HG03103 (cell line): ENCODE data around the gene CAPN14.
A peak's percentile ranks its signal among the peaks of the same experiment; 100 is the strongest.

ENCODE experiments used
- ATAC-seq: cut with Tn5 transposase; IDR thresholded peaks from one replicate; pipeline ENCODE4 v1.9.1; 2021; ENCODE audit warnings: low read depth; ENCODE audit not compliant: unreplicated experiment

The CAPN14 gene, protein sequence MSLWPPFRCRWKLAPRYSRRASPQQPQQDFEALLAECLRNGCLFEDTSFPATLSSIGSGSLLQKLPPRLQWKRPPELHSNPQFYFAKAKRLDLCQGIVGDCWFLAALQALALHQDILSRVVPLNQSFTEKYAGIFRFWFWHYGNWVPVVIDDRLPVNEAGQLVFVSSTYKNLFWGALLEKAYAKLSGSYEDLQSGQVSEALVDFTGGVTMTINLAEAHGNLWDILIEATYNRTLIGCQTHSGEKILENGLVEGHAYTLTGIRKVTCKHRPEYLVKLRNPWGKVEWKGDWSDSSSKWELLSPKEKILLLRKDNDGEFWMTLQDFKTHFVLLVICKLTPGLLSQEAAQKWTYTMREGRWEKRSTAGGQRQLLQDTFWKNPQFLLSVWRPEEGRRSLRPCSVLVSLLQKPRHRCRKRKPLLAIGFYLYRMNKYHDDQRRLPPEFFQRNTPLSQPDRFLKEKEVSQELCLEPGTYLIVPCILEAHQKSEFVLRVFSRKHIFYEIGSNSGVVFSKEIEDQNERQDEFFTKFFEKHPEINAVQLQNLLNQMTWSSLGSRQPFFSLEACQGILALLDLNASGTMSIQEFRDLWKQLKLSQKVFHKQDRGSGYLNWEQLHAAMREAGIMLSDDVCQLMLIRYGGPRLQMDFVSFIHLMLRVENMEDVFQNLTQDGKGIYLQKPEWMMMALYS

DNA sequence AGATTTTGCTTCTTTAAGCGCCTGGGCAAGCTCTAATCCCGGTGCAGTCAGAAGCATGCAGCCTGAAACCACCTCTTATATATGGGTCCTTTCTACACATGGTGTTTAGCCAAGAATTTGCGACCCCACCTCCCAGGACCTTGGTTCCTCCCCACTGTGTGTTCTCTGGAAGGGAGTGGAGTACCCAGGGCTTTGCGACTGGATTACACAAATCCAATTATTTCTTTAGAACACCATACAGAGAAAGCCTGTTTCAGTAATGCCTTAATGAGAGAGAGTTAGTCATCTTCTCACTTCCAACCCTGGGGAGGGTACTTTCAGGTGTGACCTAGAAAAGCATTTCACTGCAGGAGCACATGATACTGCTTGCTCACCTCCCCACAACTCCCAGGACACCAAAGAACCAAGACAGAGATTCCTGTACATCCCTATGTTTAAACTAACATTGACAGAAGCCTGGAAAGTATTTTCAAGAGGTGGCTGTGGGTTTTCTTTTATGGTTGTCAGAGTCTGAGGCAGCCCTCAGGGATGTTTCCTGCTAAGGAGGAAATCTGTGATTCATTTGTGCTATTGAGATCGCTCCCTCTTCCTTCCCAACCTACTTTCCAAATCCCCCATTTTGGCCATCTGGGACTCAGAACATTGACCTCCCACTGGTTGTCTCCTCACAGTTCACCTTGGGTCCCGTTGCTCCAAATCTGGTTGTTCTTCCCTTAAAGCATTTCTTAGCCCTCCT, at the start of gene CAPN14:
CAPN14 (minus strand) TSS at position 51 of the 736 bp plus-strand sequence. CDS start 12,068 bp downstream, outside the sequence.
- no peak for ATAC-seq

DNA sequence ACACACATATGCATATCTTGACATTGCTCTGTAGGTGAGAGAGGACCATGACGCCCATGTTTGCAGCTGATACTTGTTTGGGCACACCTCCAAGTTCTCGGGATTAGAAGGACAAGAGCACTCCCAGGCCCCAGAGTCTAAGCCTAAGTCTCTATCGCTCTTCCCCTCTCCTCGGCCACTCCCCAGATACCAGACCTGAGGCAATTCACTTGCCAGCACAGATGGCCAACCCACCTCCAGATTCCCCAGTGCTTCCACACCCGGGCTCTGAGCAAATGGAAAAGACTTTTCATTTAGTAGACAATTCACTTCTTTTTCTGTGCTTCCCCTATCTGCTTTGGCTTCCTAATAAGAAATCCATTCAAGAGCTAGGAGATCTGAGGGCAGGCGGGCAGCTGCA, 49.5 kb upstream of the CAPN14 start:
- ATAC-seq, result no peak

DNA sequence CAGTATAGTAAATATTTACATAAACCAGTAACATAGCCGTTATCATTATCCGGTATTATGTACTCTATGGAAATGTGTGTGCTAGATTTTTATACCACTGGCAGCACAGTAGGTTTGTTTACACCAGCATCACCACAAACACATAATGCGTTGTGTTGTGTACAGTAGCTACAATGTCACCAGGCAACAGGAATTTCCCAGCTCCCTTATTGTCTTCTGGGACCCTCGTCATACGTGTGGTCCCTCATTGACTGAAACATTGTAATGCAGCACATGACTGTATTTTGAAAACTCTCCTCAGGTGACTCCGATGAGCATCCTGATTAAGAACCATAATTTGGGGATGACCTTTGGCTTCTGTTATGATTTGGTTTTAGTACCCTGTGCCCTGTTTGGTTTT, 47.9 kb upstream of the CAPN14 start:
- no peak for ATAC-seq

- ATAC-seq, result no peak
These were observed 46.4 kb upstream of the CAPN14 start for GRCh38 chr2:31263636-31264190.

DNA sequence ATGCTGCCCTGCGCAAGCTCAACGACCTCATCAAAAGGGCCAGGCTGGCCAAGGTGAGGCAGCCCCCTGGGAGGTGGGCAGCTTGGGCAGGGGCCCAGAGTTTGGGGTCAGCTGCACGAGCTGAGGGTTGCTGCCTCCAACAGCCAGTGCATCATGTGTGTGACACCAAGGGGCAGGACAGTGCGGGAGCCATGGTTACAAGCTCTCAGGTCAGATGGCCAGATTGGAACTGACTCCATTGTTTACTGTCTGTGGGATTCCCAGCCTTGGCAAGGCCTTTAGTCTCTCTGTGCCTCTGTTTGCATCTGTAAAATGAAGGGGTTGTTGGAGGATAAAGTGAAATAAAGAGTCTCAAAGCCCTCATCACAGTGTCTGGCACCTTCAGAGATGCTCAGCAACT, 43.6 kb upstream of the CAPN14 start:
- no peak for ATAC-seq

GRCh38 chr2:31259075-31259474, 41.8 kb upstream of the CAPN14 start:
- no peak for ATAC-seq

- ATAC-seq, result no peak
These were observed 41.0 kb upstream of the CAPN14 start for GRCh38 chr2:31258351-31258750.

DNA sequence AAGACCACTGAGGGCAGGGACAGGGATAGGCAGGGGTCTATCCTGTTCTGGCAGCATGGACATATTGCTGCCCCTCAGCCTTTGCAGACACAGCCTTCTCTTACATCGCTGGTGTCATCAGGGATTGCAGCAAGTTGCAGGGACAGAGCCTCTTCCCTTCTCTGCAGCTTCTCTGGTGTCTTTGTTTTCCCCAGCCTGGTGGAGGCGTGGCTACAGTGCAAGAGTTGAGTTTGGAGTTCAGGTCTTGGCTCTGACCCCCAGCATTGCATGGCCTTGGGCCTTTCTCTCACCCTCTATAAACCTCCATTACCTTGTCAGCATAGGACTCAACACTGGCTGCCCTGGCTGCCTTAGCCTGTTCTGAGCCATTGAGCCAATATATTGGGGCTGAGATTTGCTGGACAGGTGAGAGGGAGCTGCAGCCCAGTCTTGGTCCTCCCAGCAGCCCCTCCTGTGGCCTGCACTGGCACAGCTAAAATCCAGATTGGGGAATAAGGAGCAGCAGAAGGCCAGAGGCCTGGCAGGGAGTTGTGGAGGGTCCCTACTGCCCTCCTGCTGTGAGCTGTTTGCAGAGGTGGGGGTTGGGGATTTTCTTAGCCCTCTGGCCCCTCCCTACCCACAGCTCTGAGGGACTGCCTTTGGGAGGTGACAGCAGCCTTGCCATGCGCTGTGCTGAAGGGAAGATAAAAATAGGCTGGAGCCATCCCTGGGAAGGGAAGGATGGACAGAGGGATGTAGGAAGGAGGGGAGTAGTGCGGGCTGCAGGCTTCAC, 39.5 kb upstream of the CAPN14 start:
- peak; percentile 1 for ATAC-seq

GRCh38 chr2:31255911-31256571, 38.7 kb upstream of the CAPN14 start:
- ATAC-seq, result peak; percentile 52

DNA sequence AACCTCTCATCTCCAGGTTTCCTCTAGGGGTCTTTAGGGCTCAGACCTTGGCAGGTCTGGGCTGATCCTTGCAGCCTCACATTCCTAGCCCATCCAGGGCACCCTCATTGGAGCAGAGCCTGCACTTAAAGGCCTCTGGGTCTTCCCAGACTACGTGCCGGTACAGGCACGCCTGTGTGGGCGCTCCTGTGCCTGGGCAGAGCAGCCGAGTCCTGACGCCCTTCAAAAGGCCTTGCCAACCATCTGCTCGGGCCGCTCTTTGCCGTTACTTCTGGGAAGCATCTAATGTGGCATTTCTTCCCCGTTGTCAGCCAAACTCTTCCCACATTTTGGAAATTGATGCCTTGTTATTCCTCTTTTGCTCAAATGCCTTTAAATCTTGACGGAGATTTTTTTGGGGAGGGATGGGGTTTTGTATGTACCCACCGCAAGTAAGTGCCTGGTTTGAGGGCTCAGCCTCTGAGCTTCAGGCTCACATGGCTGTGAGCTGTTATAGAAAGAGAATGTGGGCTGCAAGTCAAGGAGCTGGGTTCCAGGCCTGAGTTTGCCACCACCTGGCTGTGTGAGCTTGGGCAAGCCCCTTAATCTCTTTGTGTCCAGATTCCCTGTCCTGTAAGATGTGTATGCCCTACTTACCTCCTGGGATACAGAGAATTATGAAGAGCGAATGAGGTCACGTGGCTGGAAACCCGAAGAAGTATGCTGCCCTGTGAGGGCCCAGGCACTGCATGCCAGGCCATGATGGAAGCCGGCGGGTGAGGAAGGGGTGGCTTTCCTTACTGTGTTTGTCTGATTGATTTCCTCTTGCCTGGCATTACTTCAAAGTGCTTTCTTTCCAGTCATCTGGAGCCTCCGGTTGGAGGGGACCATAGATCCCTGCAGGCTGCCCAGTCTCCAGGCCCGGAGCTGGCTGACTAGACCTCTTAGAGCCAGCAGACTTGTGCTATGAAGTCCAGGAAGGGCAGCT, 37.2 kb upstream of the CAPN14 start:
- ATAC-seq, result no peak

GRCh38 chr2:31253356-31254131, 36.2 kb upstream of the CAPN14 start:
- no peak for ATAC-seq

DNA sequence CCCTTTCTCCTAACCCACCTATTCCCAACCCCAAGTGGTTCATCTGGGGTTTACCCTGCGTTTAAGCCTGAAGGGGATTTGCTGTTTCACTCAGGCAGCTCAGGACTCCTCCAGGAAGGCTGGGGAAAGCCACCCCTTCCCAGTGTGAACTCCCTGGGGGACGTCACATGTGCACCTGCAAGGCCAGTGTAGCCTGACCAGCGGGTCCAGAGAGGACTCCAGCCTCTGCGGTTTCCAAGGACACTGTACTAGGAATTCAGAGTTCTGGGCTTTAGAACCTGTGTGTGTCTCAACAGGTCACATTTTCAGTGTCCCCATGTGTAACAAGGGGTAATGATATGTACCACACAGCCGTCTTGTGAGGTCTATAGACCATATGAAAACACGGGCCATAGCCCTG, 34.5 kb upstream of the CAPN14 start:
- no peak for ATAC-seq

DNA sequence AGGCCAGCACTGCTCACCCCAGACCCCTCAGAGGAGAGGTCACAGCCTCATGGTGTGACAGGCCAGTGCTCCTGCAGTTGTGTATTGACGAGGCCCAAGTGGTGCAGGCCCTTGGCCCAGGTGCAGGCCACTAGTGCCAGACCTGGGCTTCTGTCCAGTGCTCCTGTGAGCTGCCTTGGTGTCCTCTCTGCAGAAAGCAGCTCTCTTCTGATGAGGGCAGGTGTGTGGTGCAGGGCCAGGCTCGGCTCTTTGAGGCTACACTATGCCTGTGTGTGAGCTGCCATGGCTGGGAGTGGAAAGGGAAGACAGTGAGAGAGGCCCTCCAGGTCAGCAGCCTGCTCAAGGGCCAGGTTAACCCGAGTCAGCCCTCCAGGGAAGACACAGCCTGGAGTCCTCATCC, 33.7 kb upstream of the CAPN14 start:
- ATAC-seq, result no peak

GRCh38 chr2:31249009-31249690, 31.8 kb upstream of the CAPN14 start:
- ATAC-seq, result no peak

DNA sequence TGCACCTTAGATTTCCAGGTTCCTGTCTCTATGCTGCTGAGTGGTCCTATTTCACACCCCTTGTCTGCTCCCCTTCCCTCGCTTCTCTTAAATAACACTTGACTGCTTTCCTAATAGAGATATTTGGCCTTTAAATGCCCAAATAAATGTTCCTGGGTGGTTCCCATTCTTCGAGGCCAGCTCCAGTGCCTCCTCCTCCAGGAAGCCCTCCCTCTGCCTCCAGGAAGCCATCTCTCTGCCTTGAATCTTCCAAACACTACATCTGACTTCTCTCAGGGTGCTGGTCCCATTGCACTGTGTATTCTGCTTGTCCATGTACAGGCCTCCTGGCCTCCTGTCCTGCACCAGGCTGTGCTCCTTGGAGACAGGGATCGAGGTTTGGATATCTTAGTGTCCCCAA, 30.8 kb upstream of the CAPN14 start:
- ATAC-seq, result no peak

DNA sequence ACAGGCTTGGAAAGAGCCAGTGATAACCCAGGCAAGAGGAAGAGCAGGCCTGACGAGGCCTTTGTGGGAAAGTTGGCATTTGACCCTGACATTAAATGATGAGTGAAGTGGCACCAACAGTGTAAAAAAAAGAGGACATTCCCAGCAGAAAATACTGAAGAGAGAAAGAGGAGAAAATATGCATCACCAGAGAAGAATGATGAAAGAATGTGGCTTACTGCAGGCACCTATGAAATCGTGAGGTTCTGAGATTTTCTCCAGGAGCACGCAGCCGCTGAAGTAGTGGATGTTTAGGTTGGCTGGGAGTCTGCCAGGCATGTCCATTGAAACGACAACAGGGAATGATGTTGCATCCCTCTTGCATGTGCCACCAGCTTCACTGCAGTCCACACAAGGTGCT, 30.4 kb upstream of the CAPN14 start:
- no peak for ATAC-seq

DNA sequence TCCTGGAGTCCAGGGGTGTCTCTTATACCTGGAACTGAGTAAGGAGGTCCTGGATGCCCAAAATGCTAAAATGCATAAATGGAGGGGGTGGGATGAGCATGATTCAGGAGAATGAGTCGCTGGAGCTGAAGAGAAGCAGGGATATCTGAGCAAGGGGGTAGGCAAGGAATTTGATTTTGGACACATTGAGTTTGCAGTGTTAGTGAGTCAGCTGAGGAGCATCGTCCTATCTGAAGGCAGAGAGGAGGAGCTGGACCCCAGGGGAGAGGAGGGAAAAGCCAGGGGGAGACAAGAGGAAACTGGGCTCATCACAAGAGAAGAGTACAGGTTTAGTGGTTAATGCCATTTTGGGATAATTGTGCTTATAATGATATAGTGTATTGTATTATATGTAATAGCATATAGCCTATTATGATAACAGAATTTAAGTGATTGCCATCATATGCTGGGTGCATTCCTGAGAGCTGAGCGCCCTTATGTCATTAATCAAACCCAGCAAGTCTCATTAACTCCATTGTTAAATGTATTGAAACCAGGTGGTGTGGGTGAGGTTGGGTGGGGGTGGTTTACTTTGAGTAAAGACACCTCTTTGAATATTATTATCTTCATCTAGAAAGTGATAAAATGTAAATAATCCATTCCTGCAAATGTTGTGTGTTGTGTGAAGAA, 29.0 kb upstream of the CAPN14 start:
- no peak for ATAC-seq
